SK-N-SH treated with all-trans-retinoic acid at 6 μM for 48 hours (cell line): ENCODE measurements around the gene SLCO3A1.

Experiments
- CSRNP3 ChIP-seq: fragments of 250-450 bp; sonication (Bioruptor Pico); IDR thresholded peaks from 2 replicates; pipeline ENCODE4 v1.5.1; 2021; ENCODE audit warnings: mild to moderate bottlenecking, moderate library complexity
- OSR1 ChIP-seq: fragments of 250-450 bp; sonication (Bioruptor Pico); IDR thresholded peaks from 2 replicates; pipeline ENCODE4 v1.8.0; 2022; ENCODE audit warnings: moderate library complexity, mild to moderate bottlenecking, inconsistent platforms
- PATZ1 ChIP-seq: fragments of 250-450 bp; sonication (Bioruptor Pico); IDR thresholded peaks from 2 replicates; pipeline ENCODE4 v1.8.0; 2020; ENCODE audit warnings: mild to moderate bottlenecking, moderate library complexity, borderline replicate concordance
- POU6F1 ChIP-seq: fragments of 250-450 bp; sonication (Bioruptor Pico); IDR thresholded peaks from 2 replicates; pipeline ENCODE4 v1.8.0; 2021; ENCODE audit warnings: low read depth, mild to moderate bottlenecking, moderate library complexity, borderline replicate concordance
- TCF4 ChIP-seq: fragments of 250-450 bp; sonication (Bioruptor Pico); IDR thresholded peaks from 2 replicates; pipeline ENCODE4 v1.8.0; 2021; ENCODE audit warnings: mild to moderate bottlenecking, moderate library complexity, borderline replicate concordance
- ZNF565 ChIP-seq: fragments of 450-650 bp; formaldehyde crosslinking; conservative IDR thresholded peaks from 2 replicates; pipeline ENCODE4 v1.5.0; 2020; ENCODE audit warnings: low read depth, mild to moderate bottlenecking, moderate library complexity
- ZNF8 ChIP-seq: fragments of 450-650 bp; formaldehyde crosslinking; IDR thresholded peaks from 2 replicates; pipeline ENCODE4 v1.5.0; 2020; ENCODE audit warnings: mild to moderate bottlenecking, moderate library complexity

- TF ChIP-seq ZNF565 (CRISPR knock-in tag) (no peak), CSRNP3 (CRISPR knock-in tag) (no peak), OSR1 (CRISPR knock-in tag) (no peak), TCF4 (CRISPR knock-in tag) (no peak), POU6F1 (CRISPR knock-in tag) (no peak), ZNF8 (CRISPR knock-in tag) (no peak), PATZ1 (CRISPR knock-in tag) (no peak)
Observed at GRCh38 chr15:92082006-92082843, 228.7 kb downstream of the SLCO3A1 start.
